Right lobe of liver (tissue), 4 donors: ENCODE measurements around the gene CDR2L.

Source experiments
- POLR2A ChIP-seq: fragments of 450-650 bp; IDR thresholded peaks from one replicate; pipeline ENCODE4 v1.6.1; 2017; ENCODE audit warnings: antibody characterized with exemption, mild to moderate bottlenecking
- TF ChIP-seq, protein P1 (sequence below), 4 donors: fragments of 200-600 bp in 3 of 4; fragments of 450-650 bp in 1 of 4; IDR thresholded peaks; one replicate each; pipeline versions ENCODE4 v1.5.1 to v1.8.0; 2016 to 2022; ENCODE audit warnings: antibody characterized with exemption in 4 of 4, mild to moderate bottlenecking in 2 of 4
- donor health status: DM: no; HTN: no; CAD: no.
- donor health status: DM: no; HTN: no; CAD: no.
- donor health status: DM: no; HTN: yes; CAD: no.

DNA sequence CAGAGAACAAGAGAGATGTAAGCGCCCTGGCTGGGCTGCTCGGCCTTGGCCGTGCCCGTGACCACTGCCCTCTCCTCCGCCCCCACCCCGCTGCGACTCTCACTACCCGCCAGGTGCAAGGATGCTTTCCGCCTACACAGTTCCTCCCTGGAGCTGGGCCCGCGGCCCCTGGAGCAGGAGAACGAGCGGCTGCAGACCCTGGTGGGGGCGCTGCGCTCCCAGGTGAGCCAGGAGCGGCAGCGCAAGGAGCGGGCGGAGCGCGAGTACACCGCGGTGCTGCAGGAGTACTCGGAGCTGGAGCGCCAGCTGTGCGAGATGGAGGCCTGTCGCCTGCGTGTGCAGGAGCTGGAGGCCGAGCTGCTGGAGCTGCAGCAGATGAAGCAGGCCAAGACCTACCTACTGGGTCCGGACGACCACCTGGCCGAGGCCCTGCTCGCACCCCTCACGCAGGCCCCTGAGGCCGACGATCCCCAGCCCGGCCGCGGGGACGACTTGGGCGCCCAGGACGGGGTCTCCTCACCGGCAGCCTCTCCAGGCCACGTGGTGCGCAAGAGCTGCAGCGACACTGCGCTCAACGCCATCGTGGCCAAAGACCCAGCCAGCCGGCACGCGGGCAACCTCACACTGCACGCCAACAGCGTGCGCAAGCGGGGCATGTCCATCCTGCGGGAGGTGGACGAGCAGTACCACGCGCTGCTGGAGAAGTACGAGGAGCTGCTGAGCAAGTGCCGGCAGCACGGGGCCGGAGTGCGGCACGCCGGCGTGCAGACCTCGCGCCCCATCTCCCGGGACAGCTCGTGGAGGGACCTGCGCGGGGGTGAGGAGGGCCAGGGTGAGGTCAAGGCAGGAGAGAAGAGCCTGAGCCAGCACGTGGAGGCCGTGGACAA lies 15.9 kb downstream of the CDR2L start:
- TF ChIP-seq, protein P1, sequence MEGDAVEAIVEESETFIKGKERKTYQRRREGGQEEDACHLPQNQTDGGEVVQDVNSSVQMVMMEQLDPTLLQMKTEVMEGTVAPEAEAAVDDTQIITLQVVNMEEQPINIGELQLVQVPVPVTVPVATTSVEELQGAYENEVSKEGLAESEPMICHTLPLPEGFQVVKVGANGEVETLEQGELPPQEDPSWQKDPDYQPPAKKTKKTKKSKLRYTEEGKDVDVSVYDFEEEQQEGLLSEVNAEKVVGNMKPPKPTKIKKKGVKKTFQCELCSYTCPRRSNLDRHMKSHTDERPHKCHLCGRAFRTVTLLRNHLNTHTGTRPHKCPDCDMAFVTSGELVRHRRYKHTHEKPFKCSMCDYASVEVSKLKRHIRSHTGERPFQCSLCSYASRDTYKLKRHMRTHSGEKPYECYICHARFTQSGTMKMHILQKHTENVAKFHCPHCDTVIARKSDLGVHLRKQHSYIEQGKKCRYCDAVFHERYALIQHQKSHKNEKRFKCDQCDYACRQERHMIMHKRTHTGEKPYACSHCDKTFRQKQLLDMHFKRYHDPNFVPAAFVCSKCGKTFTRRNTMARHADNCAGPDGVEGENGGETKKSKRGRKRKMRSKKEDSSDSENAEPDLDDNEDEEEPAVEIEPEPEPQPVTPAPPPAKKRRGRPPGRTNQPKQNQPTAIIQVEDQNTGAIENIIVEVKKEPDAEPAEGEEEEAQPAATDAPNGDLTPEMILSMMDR (IDR thresholded peaks at IDR 0.05): no peak
- no peak for TF ChIP-seq POLR2A
